ENCODE results near the gene RHBDL3.
"Not testable (repeated sequence)": the region's sequence is repeated elsewhere in the genome, so short reads cannot be mapped to it uniquely, and the experiment has no call there.

RHBDL3 gene

DNA sequence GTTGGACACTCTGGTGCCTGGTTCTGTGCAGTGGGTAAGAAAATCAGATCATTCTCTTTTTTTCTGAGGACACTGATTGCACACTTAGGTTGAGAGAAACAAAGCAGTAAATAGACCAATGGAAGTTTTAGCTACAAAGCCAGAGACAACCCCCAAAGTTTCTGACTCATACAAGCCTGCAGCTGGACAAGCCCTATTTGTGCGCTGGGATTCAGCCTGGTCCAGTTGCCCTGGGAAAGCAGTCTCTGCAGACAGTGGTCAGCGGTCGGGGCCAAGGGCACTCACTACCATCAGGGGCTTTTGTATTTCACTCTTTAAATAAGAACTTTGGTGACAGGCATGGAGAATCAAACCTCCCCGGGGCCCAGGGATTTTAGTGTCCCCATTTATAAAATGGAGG, 6.0 kb upstream of the RHBDL3 start:
- DNase-seq (ENCODE audit: low read depth), result peak; percentile 48
- TF ChIP-seq, protein P1, sequence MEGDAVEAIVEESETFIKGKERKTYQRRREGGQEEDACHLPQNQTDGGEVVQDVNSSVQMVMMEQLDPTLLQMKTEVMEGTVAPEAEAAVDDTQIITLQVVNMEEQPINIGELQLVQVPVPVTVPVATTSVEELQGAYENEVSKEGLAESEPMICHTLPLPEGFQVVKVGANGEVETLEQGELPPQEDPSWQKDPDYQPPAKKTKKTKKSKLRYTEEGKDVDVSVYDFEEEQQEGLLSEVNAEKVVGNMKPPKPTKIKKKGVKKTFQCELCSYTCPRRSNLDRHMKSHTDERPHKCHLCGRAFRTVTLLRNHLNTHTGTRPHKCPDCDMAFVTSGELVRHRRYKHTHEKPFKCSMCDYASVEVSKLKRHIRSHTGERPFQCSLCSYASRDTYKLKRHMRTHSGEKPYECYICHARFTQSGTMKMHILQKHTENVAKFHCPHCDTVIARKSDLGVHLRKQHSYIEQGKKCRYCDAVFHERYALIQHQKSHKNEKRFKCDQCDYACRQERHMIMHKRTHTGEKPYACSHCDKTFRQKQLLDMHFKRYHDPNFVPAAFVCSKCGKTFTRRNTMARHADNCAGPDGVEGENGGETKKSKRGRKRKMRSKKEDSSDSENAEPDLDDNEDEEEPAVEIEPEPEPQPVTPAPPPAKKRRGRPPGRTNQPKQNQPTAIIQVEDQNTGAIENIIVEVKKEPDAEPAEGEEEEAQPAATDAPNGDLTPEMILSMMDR (conservative IDR thresholded peaks at IDR 0.05; ENCODE audit: low read length), result no peak
- no peak overlapping the region for H3K4me3 ChIP-seq (ENCODE audit: low read length)

- TF ChIP-seq, protein P1 (conservative IDR thresholded peaks at IDR 0.05; ENCODE audit: low read length), result no peak
- DNase-seq (ENCODE audit: low read depth), result no peak
- no peak overlapping the region for H3K4me3 ChIP-seq (ENCODE audit: low read length)
Measured at GRCh38 chr17:32261417-32261736, 4.3 kb upstream of the RHBDL3 start.

DNA sequence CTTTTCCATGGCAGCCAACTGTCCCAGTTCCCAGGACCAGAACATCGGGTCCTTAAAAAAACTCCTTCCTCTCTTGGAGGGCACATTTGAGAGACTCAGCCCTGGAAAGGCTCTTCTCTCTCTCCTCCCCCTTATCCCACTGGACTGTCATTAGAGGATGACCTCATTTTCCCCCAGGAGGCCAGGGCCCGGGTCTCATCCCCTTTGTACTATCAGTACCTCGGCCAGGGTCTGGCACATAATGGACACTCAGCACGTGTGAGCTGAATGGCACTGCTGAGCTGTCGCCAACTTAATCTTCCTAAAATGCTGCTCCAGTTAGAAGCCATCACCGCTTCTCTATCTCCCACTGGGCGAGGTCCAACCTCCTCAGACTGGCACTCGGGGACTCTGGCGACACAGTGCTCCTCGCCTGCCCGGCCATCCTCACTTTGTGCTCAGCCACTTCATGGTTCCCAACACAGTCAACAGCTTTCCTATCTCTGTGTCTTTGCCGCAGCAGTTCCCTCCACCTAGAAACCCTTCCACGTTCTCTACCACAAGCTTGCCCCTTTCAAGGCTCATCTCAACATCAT, 3.6 kb upstream of the RHBDL3 start:
- no peak overlapping the region for H3K4me3 ChIP-seq (ENCODE audit: low read length)
- TF ChIP-seq, protein P1 (conservative IDR thresholded peaks at IDR 0.05; ENCODE audit: low read length), result no peak
- no peak for DNase-seq (ENCODE audit: low read depth)

- DNase-seq (ENCODE audit: low read depth), result not testable (repeated sequence)
Measured at GRCh38 chr17:32263515-32263914, 2.1 kb upstream of the RHBDL3 start.

GRCh38 chr17:32264140-32264799, 1.4 kb upstream of the RHBDL3 start:
- no peak overlapping the region for H3K4me3 ChIP-seq (ENCODE audit: low read length)
- no peak for DNase-seq (ENCODE audit: low read depth)
- TF ChIP-seq, protein P1 (conservative IDR thresholded peaks at IDR 0.05; ENCODE audit: low read length), result peak; percentile 26; the same call in 1 of the 2 replicates

More at GRCh38 chr17:32263515-32263914, 2.1 kb upstream of the RHBDL3 start:
- not testable (repeated sequence) for H3K4me3 ChIP-seq (ENCODE audit: low read length)

GRCh38 chr17:32264823-32265191, 825 bp upstream of the RHBDL3 start:
- TF ChIP-seq, protein P1 (conservative IDR thresholded peaks at IDR 0.05; ENCODE audit: low read length), result no peak
- no peak overlapping the region for H3K4me3 ChIP-seq (ENCODE audit: low read length)
- DNase-seq (ENCODE audit: low read depth), result no peak

DNA sequence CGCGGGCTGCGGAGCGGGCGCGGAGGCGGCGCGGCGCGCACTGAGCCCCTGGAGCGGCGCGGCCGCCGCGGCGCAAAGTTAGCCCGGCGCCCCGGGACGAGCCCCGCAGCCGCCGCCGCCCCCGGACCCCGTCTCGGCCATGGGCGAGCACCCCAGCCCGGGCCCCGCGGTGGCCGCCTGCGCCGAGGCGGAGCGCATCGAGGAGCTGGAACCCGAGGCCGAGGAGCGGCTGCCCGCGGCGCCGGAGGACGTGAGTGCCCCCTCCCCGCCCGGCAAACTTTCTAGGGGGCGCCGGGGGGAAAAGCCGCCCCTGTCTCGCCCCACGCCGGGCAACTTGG, 388 bp downstream of the RHBDL3 start:
- no peak for DNase-seq (ENCODE audit: low read depth)
- peak overlapping the region; percentile 38 for H3K4me3 ChIP-seq (ENCODE audit: low read length)
- TF ChIP-seq, protein P1 (conservative IDR thresholded peaks at IDR 0.05; ENCODE audit: low read length), result no peak

Measured in AG10803 (cell line).